PFSK-1 (cell line): ENCODE measurements around the gene GLCCI1.

ENCODE experiments used
- POLR2AphosphoS5 ChIP-seq: IDR thresholded peaks from 2 replicates; pipeline ENCODE4 v1.6.1; 2012; ENCODE audit warnings: low read depth, mild to moderate bottlenecking, control low read depth, low read length, moderate library complexity
- TAF1 ChIP-seq: IDR thresholded peaks from 2 replicates; pipeline ENCODE4 v1.6.1; 2012; ENCODE audit warnings: low read length, control low read depth, borderline replicate concordance; ENCODE audit not compliant: insufficient read depth
- TF ChIP-seq, protein P1 (sequence below), 2 experiments: IDR thresholded peaks; 2 replicates each; pipeline versions ENCODE4 v1.6.1 to v1.8.0; 2011 to 2012; ENCODE audit warnings: low read depth in 2 of 2, low read length in 2 of 2, control low read depth in 1 of 2, inconsistent platforms in 1 of 2, mild to moderate bottlenecking in 1 of 2, moderate library complexity in 1 of 2; ENCODE audit not compliant: insufficient read depth in 1 of 2

DNA sequence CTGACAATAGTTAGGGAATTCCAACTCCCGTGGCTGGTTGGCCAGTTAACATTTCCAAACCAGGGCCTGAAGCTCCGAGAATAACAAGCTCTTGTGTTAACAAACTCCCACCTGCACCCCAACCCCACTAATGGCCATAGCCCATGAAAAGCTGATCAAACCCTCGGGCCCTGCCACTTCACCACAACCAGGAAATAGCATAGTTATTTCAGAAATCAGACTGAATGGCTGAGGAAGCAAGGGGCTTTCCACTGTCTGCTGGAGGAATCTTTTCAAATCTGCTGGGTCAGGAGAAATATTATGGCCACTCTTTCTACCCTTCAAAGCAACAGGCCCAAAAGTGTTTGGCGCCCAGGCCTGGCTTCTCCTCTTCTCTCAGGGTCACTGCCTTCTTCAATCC lies 145.6 kb downstream of the GLCCI1 start:
- TF ChIP-seq POLR2AphosphoS5 (no peak), TAF1 (no peak)
- TF ChIP-seq, protein P1, sequence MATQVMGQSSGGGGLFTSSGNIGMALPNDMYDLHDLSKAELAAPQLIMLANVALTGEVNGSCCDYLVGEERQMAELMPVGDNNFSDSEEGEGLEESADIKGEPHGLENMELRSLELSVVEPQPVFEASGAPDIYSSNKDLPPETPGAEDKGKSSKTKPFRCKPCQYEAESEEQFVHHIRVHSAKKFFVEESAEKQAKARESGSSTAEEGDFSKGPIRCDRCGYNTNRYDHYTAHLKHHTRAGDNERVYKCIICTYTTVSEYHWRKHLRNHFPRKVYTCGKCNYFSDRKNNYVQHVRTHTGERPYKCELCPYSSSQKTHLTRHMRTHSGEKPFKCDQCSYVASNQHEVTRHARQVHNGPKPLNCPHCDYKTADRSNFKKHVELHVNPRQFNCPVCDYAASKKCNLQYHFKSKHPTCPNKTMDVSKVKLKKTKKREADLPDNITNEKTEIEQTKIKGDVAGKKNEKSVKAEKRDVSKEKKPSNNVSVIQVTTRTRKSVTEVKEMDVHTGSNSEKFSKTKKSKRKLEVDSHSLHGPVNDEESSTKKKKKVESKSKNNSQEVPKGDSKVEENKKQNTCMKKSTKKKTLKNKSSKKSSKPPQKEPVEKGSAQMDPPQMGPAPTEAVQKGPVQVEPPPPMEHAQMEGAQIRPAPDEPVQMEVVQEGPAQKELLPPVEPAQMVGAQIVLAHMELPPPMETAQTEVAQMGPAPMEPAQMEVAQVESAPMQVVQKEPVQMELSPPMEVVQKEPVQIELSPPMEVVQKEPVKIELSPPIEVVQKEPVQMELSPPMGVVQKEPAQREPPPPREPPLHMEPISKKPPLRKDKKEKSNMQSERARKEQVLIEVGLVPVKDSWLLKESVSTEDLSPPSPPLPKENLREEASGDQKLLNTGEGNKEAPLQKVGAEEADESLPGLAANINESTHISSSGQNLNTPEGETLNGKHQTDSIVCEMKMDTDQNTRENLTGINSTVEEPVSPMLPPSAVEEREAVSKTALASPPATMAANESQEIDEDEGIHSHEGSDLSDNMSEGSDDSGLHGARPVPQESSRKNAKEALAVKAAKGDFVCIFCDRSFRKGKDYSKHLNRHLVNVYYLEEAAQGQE (IDR thresholded peaks at IDR 0.05; ENCODE audit: insufficient read depth in 1 of 2, low read depth in 2 of 2, low read length in 2 of 2): no peak
